ENCODE results near the gene CSNK2A2.

The CSNK2A2 gene

GRCh38 chr16:58219432-58219831 lies 21.5 kb upstream of the CSNK2A2 start:
- DNase-seq, result no peak
- intact Hi-C loops (cut with DNase I; ENCODE audit: low total_unique reads), result no loop called here
- Histone ChIP-seq H3K9me3 (peaks cover 0 to 3% (median 0%) of the 10 kb centered on the region in 3 donors), H3K4me1 (no peaks in the 10 kb centered on the region), H3K36me3 (no peaks in the 10 kb centered on the region), H3K4me3 (no peak overlapping the region), H3K27me3 (peaks cover 0 to 8% of the 10 kb centered on the region in 2 donors), H3K27ac (no peak overlapping the region)
- no peak for TF ChIP-seq CTCF (IDR thresholded peaks at IDR 0.05)

GRCh38 chr16:58218786-58219185 lies 20.9 kb upstream of the CSNK2A2 start:
- no peak for TF ChIP-seq CTCF (IDR thresholded peaks at IDR 0.05)
- peaks cover 0 to 3% (median 0%) of the 10 kb centered on the region in 3 donors for H3K9me3 ChIP-seq

GRCh38 chr16:58217311-58217925 lies 19.5 kb upstream of the CSNK2A2 start:
- Histone ChIP-seq H3K4me1 (no peaks in the 10 kb centered on the region), H3K4me3 (no peak overlapping the region), H3K9me3 (peaks cover 0 to 3% (median 0%) of the 10 kb centered on the region in 3 donors), H3K27ac (no peak overlapping the region), H3K27me3 (peaks cover 0 to 5% of the 10 kb centered on the region in 2 donors), H3K36me3 (no peaks in the 10 kb centered on the region)
- DNase-seq, result no peak
- intact Hi-C loops (cut with DNase I; ENCODE audit: low total_unique reads), result no loop called here
- TF ChIP-seq CTCF (IDR thresholded peaks at IDR 0.05), result no peak

More at GRCh38 chr16:58218786-58219185, 20.9 kb upstream of the CSNK2A2 start:
- Histone ChIP-seq H3K27ac (no peak overlapping the region), H3K4me1 (no peaks in the 10 kb centered on the region), H3K4me3 (no peak overlapping the region), H3K36me3 (no peaks in the 10 kb centered on the region), H3K27me3 (peaks cover 0 to 5% of the 10 kb centered on the region in 2 donors)
- no peak for DNase-seq
- intact Hi-C loops (cut with DNase I; ENCODE audit: low total_unique reads), result no loop called here

GRCh38 chr16:58212824-58213655 lies 15.1 kb upstream of the CSNK2A2 start:
- intact Hi-C loops (cut with DNase I; ENCODE audit: low total_unique reads), result no loop called here
- no peak for TF ChIP-seq CTCF (IDR thresholded peaks at IDR 0.05)

GRCh38 chr16:58211846-58212245 lies 13.9 kb upstream of the CSNK2A2 start:
- Histone ChIP-seq H3K27me3 (peaks cover 0 to 13% of the 10 kb centered on the region in 2 donors), H3K27ac (no peak overlapping the region), H3K4me1 (no peaks in the 10 kb centered on the region), H3K9me3 (no peaks in the 10 kb centered on the region), H3K4me3 (no peak overlapping the region), H3K36me3 (no peaks in the 10 kb centered on the region)
- no peak for DNase-seq
- intact Hi-C loops (cut with DNase I; ENCODE audit: low total_unique reads), result no loop called here
- no peak for TF ChIP-seq CTCF (IDR thresholded peaks at IDR 0.05)

More at GRCh38 chr16:58212824-58213655, 15.1 kb upstream of the CSNK2A2 start:
- Histone ChIP-seq H3K4me3 (no peak overlapping the region), H3K9me3 (peaks cover 0 to 3% (median 0%) of the 10 kb centered on the region in 3 donors), H3K27me3 (peaks cover 0 to 13% of the 10 kb centered on the region in 2 donors), H3K36me3 (no peaks in the 10 kb centered on the region), H3K4me1 (no peaks in the 10 kb centered on the region), H3K27ac (no peak overlapping the region)
- DNase-seq, result no peak

All from tibial artery (tissue), 4 donors.